NT2/D1 (cell line): ENCODE results near the gene SLC35G3.

Experiments
- SUZ12 ChIP-seq: IDR thresholded peaks from 2 replicates; pipeline ENCODE4 v1.6.1; 2011; ENCODE audit not compliant: insufficient read length, insufficient read depth; ENCODE audit errors: extremely low read depth
- YY1 ChIP-seq: IDR thresholded peaks from 2 replicates; pipeline ENCODE4 v1.6.1; 2011; ENCODE audit not compliant: insufficient read length, insufficient read depth
- ZNF274 ChIP-seq: IDR thresholded peaks from 2 replicates; pipeline ENCODE4 v1.6.1; 2011; ENCODE audit warnings: mild to moderate bottlenecking, low read depth, low read length

DNA sequence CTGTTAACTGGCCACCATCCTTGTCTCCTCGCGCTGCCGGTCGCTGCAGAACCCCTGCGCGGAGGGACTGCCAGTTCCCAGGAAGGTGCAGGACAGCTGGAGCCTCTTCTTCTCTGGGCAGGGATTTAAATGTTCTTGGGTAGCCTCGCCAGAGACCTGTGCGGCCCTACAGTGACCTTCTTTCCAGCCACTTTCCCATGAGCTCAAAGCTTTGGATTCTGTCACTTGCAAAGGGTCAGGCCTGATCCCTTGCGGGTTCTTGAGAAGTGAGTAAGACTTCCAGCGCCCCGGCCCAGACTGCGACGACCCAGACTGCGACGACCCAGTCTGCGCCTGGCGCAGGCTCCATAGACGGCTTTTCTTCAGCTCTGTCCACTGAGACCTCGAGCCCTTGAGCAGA, 47.3 kb upstream of the SLC35G3 start:
- no peak for TF ChIP-seq ZNF274
- TF ChIP-seq YY1, result no peak
- no peak for TF ChIP-seq SUZ12
